Activated T-helper 9 cell treated with anti-CD3 and anti-CD28 coated beads, Interleukin-2, amount 50 U/mL, for 16 hours (primary cell): ENCODE measurements around the gene RIMS1.
"Not testable (repeated sequence)": the region's sequence is repeated elsewhere in the genome, so short reads cannot be mapped to it uniquely, and the experiment has no call there.

Experiments used
- DNase-seq: peaks from one replicate; pipeline ENCODE4 v3.0.0-alpha.2; 2020; ENCODE audit warnings: low read depth

The RIMS1 gene

DNA sequence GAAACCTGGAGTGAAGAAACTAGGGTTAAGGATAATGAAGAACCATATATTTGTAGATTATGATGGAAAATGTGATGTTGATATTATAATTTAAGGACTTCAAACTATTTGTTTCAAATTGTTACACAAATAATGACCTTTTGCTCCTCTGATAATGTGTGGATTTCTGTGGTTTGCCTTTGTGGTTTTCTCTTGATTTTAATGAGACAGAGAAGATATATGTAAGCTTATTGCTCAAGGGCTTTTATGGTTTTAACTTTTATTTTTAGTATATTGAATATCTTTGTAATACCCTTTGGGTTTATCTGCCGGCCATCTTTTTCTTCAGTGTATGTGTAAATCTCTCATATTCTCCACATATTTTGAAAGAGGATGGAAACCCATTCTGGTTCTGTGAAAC, 362.3 kb downstream of the RIMS1 start:
- DNase-seq = no peak

DNA sequence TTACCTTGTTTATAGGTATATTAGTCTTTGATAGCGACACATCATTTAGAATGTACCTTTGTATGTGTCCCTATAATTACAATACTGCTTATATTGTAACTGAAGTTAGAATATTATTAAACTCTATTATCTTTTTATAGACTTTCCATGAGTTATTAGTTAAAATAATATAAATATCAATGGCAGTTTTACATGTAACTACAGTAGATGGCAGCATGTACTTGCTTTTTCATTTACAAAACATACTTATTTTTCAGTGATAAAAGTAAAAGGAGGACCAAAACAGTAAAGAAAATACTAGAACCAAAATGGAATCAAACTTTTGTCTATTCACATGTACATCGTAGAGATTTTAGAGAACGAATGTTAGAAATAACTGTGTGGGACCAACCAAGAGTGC, 364.3 kb downstream of the RIMS1 start:
- no peak for DNase-seq

DNA sequence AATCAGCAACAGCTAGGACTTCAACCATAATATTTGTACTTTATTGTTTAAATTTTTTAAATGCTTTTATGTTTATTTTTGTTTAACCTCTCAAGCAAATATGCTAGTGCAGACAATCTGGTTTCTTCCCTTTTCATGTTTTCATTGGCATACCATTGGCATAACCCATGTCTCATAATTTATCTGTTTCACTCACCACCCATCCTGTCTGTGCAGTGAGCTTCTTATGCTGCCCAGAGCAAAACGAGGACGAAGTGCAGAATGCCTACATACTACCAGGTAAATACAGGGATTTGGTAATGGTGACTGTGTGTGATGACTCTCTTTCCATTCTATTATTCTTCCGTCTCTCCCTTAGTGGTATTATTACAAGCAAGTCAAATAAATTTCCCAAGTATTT, 374.1 kb downstream of the RIMS1 start:
- DNase-seq = no peak

DNA sequence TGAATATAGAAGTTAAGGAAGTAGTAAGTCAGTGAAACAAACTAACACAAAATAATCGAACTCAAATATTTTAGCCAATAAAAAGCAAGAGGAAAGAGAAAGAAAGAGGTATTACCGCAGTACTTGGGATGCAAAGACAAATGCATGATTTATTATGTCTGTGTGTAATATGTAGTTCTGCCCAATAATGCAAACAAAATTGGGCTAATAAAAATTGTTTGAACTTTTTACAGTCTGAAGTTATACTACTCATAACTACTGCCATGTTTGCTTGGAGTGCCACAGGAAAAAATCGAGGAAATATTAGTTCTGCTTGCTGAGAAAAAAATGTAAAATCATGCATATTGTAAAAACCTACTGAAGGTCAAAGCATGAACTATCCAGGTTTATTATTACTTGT, 375.2 kb downstream of the RIMS1 start:
- no peak for DNase-seq

DNA sequence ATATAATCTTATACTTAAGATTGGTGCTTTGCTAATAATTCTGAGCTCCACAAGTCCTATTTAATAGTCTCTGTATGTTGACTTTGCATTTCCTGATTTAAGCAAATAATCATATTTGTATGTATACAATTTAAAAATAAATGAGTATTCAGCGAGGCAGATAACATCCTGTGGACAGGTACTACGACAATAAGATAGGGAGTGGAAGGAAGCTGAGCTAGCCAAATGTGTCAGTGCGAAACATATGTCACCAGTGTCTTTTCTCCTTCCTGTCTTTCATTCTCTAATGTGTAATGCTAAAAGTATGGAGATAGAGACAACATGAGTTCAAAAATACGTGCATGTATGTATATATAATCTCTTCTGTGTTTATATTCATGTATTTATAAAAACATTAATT, 375.9 kb downstream of the RIMS1 start:
- DNase-seq = no peak

DNA sequence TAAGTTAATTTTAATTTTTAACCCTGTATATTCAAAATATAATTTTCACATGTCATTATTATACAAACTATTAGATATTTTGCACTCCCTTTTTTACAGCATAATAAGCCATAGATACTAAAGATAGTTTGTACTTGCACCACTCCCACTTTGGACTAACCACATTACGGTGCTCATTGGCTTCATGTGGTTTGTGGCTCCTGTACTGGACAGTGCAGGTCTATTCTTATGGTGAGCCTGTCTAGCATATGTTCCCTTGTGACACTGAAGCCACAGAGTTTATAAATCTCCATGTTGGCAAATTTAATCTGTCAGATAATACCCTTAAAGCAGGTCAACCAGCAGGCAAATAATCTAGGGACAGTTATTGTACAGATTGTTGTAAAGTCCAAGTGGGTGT, 381.1 kb downstream of the RIMS1 start:
- no peak for DNase-seq

DNA sequence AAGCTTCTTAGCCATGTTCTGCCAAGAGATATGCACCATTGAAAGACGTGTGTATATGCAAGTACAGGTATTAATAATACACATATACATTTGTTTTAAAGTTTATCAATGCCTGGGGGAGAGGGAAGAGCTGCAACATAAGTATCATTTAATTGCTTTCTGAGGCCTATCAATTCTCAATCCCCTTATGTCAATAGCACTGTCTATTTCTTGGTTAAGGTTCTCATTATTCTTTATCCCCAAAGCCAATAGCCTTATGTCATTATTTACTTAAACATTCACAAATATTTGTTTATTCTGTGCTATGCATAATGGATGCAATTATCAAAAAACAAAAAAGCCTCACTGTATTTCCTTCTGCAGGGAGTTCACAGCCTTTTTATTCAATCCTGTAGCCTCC, 385.2 kb downstream of the RIMS1 start:
- no peak for DNase-seq

DNA sequence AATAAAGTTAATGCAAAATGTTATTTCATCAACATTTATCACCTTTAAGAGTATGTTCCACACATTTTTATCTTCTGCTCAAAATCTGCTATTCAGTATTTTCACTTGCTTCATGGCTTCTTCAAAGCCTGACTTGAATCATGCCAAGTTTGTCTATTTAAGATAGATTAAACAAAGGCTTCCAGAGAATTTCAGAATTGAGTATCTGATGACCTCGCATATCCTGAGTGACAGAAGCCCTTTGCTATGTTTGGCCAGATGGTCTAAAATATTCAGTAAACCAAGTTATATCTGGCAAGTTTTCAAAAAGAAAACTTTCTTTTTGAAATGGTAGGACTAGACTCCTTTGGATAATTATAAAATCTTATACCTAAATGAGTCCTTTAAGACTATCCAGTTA, 386.6 kb downstream of the RIMS1 start:
- no peak for DNase-seq

DNA sequence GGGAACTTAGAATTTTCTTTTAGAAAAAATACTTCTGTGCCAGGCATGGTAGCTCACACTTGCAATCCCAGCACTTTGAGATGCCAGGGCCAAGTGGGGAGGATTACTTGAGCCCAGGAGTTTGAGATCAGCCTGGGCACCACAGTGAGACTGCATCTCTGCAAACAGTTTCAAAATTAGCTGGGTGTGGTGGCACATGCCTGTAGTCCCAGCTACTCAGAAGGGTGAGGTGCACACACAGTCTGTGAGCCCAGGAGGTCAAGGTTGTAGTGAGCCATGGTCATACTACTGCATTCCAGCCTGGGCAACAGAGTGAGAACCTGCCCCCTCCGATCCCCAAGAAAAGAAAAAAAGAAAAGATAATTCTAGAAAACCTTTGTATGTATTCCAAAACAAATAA, 389.5 kb downstream of the RIMS1 start:
- DNase-seq = no peak

DNA sequence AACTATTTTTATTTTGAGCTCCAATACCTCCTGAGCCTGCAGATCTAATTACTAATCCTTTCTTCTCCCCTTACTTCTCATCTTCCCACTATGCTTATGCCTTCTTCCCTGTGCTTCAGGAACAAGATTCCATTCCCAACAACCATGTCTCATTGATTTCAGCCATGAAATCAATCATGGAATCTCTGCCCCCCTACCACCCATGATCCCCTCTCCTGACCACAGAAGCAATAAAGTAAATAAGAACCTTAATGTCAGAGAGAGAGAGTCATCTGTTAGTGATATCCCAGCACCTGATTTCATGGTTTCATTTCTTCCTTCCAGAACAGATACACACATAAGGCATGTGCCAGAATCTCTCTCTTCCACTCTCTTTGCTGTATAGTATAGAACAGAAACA, 395.9 kb downstream of the RIMS1 start:
- DNase-seq = no peak

DNA sequence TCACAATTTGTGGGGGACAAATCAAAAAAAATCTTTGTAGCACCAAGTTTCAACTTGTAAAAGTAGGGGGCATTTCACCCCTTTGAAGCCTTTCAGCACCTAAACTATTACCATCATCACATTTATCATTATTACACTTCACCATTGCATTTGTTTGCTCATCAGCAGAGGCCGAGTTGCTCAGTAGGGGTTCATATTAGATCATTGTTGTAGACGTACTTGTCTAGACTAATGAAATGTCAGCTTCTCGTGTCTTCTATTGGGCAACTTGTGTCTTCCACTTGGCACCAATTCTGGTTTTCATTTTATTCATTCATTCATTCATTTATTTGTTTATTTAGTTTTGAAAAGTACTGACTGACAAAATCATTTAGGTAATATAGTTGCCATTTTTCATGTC, 397.2 kb downstream of the RIMS1 start:
- DNase-seq = no peak

DNA sequence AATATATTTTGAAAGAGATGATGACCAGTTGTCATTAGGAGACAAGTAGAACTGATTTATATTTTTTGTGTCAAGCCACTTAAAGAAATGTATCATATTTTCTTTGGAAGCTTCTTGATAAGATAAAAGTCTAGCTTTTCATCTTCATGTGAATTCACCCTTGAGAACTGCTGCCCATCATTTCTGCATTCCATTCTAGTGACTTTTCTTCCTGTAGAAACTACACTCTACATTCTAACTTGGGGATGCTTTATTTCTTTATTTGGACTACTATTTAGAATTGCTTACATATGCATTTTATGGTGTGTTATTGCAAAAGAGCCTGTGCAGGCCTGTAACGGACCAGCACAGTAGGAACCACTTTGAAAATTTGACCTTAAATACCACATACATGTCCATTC, 400.6 kb downstream of the RIMS1 start:
- no peak for DNase-seq

DNA sequence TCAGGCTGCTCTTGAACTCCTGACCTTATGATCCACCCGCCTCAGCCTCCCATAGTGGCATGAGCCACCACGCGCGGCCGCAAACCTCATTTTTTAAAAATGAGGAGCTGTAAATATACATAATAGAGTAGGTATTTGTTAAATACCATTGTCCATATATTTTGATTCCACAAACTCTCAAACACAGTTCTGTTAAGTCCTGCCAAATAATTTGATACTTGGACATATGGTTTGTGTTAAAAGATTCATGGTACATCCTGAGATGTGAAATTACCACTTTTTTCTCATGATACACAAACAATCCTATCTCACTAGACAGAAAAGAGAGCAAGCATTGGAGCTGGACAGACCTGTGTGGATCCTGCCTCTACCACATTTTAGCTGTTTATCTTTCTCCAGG, 401.5 kb downstream of the RIMS1 start:
- DNase-seq = no peak

DNA sequence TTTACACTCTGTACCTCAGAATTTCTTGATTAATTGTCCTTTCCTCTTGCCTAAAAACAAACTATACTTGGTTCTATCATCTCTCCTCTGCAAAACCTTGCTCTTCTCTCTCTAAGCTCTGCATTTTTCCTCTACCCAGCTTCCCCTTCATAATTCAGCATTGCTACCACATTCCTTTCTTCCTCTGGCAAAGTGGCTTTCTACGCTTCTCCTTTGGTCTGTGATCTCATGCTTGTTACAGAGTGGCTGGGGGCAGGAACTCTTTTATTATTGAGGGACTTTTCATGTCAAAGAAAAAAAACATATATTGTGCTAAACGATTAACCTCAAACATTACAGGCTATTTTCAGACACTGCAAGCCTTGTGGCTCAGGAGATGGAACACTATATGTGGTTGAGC, 402.2 kb downstream of the RIMS1 start:
- no peak for DNase-seq

DNA sequence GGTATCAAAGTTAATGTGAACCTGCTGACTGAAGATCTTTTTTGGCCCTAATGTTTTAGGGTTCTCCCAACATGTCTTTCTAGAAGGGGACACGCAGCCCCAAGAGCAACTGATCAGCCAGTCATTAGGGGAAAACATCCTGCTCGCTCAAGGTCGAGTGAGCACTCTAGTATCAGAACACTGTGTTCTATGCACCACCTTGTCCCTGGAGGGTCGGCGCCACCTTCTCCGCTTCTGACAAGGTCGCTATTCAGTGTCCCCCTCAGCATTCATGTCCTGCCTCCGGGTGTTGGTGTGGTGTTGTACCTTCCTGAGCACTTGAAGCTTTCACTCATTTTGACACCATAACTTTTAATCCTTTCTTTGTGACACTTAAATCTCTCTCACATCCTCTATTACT, 404.3 kb downstream of the RIMS1 start:
- no peak for DNase-seq

DNA sequence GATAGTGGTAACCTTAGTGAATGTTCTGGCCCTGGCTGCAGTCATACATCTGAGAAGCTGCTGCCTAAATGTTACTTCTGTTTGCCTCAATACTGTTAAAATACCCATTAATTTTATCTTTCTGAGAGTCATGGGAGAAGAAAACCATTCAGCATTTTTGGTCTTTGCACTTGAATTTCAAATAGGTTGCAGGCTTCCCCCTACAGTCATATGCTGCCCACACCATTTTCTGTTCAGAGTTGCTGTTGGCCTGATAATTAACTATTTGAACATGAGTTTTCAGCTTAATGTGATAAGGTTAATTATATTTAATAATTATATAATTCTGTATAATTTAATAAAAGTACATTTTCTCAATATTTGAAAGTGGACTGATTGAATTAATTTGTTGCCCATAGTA, 410.0 kb downstream of the RIMS1 start:
- no peak for DNase-seq

DNA sequence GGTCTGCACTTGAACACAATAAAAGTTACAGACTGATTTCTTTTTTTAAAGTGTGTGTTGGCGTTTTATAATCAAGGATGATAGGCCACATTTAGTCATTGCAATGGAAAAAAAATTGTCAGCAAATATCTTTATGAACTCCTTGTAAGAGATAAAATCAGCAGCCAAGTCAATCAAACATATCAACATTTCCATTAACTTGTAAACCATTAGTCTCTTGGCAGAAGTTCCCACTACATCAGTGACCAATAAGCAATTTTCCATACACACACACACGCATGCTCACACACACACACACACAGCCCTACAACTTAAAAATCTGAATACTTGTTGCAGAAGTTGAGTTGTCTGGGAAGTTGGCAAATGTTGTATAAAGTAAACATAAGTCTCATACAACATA, 419.6 kb downstream of the RIMS1 start:
- no peak for DNase-seq

DNA sequence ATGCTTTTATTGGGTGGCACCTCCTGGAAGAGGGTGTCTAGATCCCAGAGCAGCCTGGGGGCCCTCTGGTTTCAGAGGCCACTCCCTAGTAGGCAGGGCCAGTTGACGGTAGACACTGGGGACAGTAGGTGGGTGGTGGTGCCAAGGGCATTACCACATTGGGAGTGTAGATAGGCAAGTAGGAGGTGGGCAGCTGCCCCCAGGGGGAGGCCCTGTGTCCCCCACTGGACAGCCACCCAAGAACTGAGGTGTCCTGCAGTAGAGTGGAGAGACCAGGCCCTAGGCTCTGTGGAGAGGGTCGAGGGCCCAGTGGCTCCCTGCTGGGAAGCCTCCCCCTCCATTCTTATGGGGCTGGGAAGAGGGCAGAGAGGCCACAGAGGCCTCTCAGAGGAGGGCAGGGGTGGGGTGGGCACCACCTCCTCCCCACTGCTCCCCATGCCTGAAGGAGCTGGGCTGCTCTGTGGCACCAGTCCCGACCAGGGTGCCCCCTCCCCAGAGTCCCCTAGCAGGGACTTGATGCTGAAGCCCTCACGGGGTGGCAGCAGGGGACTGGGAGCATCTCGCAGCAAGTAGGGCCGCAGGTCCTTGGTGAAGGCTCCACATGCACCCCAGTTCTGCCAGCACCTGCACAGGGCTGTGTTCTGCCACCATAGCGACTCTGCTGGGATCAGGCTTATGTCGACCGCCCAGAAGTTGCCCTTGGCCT, 430.5 kb downstream of the RIMS1 start:
- DNase-seq = no peak

DNA sequence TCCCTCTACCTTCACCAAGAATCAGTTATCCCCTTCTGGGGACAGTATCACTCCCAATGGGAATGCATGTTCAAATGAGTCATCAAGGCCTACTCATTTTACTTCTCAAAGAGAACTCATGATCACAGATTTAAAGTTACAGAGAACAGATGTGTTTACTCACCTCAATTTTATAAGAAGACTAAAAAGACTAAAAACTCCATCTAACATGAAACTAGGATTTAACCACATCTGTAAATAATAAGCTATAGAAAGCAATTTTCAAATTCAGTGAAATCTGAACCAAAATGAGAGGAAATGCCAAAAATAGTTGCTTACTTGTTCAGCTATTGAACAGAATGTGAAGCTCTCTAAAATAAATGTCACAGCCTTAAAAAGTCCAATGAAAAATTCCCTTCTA, 435.4 kb downstream of the RIMS1 start:
- DNase-seq = no peak

DNA sequence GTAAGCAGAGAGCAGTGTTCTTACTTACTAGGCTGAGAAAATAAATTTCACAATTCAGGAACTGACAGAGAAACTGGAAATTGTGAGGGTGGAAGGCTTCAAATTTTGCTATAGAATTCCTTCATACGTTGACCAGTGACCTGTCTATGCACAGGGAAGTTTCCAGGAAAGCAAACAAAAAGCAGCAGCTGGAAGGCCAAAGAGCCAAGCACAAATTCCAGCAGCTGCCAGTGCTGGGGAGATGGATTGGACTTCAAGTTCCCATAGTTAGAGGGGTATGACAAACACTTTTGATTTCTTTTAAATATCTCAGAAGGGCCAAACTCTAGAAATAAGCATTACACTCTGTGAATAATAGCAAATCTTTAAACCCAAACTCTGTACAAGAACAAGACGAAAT, 436.4 kb downstream of the RIMS1 start:
- no peak for DNase-seq

DNA sequence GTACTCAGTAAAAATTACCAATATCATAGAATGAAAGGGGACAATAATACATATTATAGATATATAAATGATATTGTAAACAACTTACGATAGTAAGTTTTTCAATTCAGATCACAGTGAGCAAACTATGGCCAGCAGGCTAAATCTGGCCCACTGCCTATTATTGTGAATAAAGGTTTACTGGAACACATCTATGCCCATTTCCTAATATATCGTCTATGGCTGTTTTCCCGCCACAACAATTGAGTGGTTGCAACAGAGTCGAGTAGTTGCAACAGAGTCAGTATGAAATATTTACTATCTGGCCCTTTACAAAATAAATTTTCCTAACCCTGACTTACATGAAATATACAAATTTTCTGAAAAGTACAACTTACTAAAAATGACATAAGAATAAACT, 438.2 kb downstream of the RIMS1 start:
- DNase-seq = no peak

DNA sequence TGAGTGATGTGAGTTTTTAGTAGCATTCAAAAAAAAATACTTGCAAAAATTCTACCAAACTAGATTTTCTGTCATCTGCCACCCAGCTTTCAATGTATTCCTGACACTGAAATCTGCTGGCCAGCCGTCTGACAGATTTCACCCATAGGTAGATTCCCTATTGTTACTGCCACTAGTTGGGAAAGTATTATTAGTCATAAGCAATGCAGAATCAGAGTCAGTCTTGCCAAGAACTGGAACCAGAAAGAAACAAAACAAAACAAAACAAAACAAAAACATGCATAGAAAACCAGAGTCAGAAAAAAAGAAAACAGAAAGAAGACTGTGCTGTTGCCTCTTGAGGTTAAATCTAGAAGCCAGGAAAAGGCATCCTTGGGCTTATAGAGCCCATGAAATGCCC, 442.4 kb downstream of the RIMS1 start:
- DNase-seq = no peak

DNA sequence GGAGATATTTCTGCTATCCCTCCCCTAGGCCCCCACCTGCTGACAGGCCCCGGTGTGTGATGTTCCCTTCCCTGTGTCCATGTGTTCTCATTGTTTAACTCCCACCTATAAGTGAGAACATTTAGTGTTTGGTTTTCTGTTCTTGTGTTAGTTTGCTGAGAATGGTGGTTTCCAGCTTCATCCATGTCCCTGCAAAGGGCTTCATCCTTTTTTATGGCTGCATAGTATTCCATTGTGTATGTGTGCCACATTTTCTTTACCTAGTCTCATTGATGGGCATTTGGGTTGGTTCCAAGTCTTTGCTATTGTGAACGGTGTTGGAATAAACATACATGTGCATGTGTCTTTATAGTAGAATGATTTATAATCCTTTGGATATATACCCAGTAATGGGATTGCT, 448.9 kb downstream of the RIMS1 start:
- not testable (repeated sequence) for DNase-seq

DNA sequence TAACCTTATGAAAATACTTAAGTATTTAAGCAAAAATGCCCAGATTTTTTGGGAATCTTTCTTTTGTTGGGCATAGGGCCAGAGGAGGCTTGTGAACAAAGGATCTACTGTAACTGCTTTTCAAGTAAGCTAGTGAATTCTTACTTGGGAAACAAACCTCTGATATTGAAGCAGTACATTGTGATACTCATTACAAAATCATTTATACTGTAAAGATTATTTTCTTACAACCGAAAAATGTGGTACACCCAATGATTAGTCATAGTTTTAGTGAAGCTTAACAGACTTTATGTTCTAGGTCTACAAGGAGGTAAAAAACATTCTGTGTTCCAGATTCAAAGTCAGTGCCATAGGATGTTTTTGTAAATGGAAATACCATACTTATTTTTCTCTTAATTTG, 462.6 kb downstream of the RIMS1 start:
- DNase-seq = no peak
